ENCODE results near the gene RXRB. TPM values are rescaled to one million over a fixed set of nuclear protein-coding genes. Genes with fewer than 3 reads are reported as not detected.
A peak's percentile ranks its signal among the peaks of the same experiment; 100 is the strongest.

Gene RXRB
- polyA plus RNA-seq, 1 donor (not counting 4 experiments of a cell fraction or from before 2014, with no cell fraction given) = 23.2 TPM

DNA sequence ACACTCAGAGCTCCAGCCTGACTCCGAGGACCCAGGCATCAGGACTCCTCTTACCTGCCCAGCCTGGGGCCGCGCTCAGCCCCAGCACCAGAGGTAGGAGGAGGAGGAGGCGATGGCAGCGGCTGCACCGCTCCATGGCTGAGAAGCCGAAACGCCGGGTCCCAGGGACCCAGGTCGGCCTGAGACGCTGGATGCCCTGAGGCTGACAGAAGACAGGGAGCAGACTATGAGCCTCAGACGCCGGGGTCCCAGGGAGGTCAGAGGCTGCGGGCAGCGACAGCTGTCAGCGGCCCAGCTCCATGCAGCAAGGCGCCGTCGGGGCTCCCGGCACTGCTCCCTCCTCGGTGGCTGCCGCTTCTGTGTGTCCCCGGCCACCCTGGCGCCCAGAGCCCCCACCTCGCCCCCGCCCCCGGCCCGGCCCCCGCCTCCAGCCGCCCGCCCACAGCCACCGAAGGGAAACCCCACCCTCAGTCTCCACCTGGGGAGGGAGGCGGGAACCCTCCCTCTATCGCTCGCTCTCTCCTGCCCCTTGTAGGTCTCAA, 8.3 kb downstream of the RXRB start, which contains the start of gene COL11A2:
Gene COL11A2 (minus strand): TSS at position 363 of the 542 bp plus-strand sequence. CDS start 227 bp downstream, at position 136.
- dilution Hi-C loops (cut with MboI; ENCODE audit: extremely low pct_ligation_motif_present, low sequenced_read_pairs) = no loop called here
- no peak within 1 kb of the TSS for H3K9ac ChIP-seq (ENCODE audit: control insufficient read depth, extremely low read depth, insufficient read depth, low read length)
- no peaks in the 10 kb centered on the region for H3K4me1 ChIP-seq (ENCODE audit: control insufficient read depth, extremely low read depth, insufficient read depth, low read length)
- peaks cover 9 to 11% of the 10 kb centered on the region in 2 experiments for H3K36me3 ChIP-seq (ENCODE audit: control insufficient read depth in 2 of 2, extremely low read depth in 1 of 2, insufficient read depth in 2 of 2, low read length in 2 of 2)
- TF ChIP-seq, protein P1, sequence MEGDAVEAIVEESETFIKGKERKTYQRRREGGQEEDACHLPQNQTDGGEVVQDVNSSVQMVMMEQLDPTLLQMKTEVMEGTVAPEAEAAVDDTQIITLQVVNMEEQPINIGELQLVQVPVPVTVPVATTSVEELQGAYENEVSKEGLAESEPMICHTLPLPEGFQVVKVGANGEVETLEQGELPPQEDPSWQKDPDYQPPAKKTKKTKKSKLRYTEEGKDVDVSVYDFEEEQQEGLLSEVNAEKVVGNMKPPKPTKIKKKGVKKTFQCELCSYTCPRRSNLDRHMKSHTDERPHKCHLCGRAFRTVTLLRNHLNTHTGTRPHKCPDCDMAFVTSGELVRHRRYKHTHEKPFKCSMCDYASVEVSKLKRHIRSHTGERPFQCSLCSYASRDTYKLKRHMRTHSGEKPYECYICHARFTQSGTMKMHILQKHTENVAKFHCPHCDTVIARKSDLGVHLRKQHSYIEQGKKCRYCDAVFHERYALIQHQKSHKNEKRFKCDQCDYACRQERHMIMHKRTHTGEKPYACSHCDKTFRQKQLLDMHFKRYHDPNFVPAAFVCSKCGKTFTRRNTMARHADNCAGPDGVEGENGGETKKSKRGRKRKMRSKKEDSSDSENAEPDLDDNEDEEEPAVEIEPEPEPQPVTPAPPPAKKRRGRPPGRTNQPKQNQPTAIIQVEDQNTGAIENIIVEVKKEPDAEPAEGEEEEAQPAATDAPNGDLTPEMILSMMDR (optimal IDR thresholded peaks at IDR 0.05 in 1 of 3, IDR thresholded peaks at IDR 0.05 in 1 of 3, conservative IDR thresholded peaks at IDR 0.05 in 1 of 3; ENCODE audit: extremely low read depth in 1 of 3, insufficient read depth in 2 of 3, low read length in 3 of 3) = no peak
- peak; percentile 96 for TF ChIP-seq EZH2 (IDR thresholded peaks at IDR 0.05; ENCODE audit: low read length)
- H3K79me2 ChIP-seq (ENCODE audit: control insufficient read depth, insufficient read depth, low read length) = no peaks in the 10 kb centered on the region
- FAIRE-seq = no peak
- H2AFZ ChIP-seq (ENCODE audit: control insufficient read depth, low read length) = no peak within 1 kb of the TSS
- peak within 1 kb of the TSS in 1 of 3 experiments; percentile 19 for H3K4me3 ChIP-seq (ENCODE audit: control insufficient read depth in 2 of 3, extremely low read depth in 1 of 3, insufficient read depth in 2 of 3, low read depth in 1 of 3, low read length in 3 of 3)
- H3K27ac ChIP-seq (ENCODE audit: control insufficient read depth, insufficient read depth, low read length) = no peak within 1 kb of the TSS
- H3K9me3 ChIP-seq (ENCODE audit: control insufficient read depth, low read depth, low read length) = no peaks in the 10 kb centered on the region
- DNase-seq (ENCODE audit: low read depth, low spot score) = no peak
- H3K4me2 ChIP-seq (ENCODE audit: control insufficient read depth, extremely low read depth, insufficient read depth, low read depth, low read length) = peak within 1 kb of the TSS; percentile 35
- H4K20me1 ChIP-seq (ENCODE audit: control insufficient read depth, extremely low read depth, insufficient read depth, low read length) = peaks cover under 1% of the 10 kb centered on the region
- no peaks in the 10 kb centered on the region for H3K9me1 ChIP-seq (ENCODE audit: control insufficient read depth, extremely low read depth, insufficient read depth, low read length)
- H3K27me3 ChIP-seq (ENCODE audit: control insufficient read depth, extremely low read depth, insufficient read depth, low read length) = peaks cover 31% of the 10 kb centered on the region

- Histone ChIP-seq H3K79me2 (ENCODE audit: control insufficient read depth, insufficient read depth, low read length) (no peaks in the 10 kb centered on the region), H2AFZ (ENCODE audit: control insufficient read depth, low read length) (no peak overlapping the region), H3K27me3 (ENCODE audit: control insufficient read depth, extremely low read depth, insufficient read depth, low read length) (peaks cover 31% of the 10 kb centered on the region), H3K4me3 (ENCODE audit: control insufficient read depth in 2 of 3, extremely low read depth in 1 of 3, insufficient read depth in 2 of 3, low read depth in 1 of 3, low read length in 3 of 3) (no peak overlapping the region), H3K4me2 (ENCODE audit: control insufficient read depth, extremely low read depth, insufficient read depth, low read depth, low read length) (no peak overlapping the region), H3K4me1 (ENCODE audit: control insufficient read depth, extremely low read depth, insufficient read depth, low read length) (no peaks in the 10 kb centered on the region), H3K9me1 (ENCODE audit: control insufficient read depth, extremely low read depth, insufficient read depth, low read length) (no peaks in the 10 kb centered on the region), H3K9ac (ENCODE audit: control insufficient read depth, extremely low read depth, insufficient read depth, low read length) (no peak overlapping the region), H3K9me3 (ENCODE audit: control insufficient read depth, low read depth, low read length) (no peaks in the 10 kb centered on the region), H3K36me3 (ENCODE audit: control insufficient read depth in 2 of 2, extremely low read depth in 1 of 2, insufficient read depth in 2 of 2, low read length in 2 of 2) (peaks cover 7 to 8% of the 10 kb centered on the region in 2 experiments), H4K20me1 (ENCODE audit: control insufficient read depth, extremely low read depth, insufficient read depth, low read length) (no peaks in the 10 kb centered on the region), H3K27ac (ENCODE audit: control insufficient read depth, insufficient read depth, low read length) (no peak overlapping the region)
- FAIRE-seq (no peak), DNase-seq (ENCODE audit: low read depth, low spot score) (no peak)
- dilution Hi-C loops (cut with MboI; ENCODE audit: extremely low pct_ligation_motif_present, low sequenced_read_pairs) = no loop called here
- peak; percentile 72 for TF ChIP-seq EZH2 (IDR thresholded peaks at IDR 0.05; ENCODE audit: low read length)
- TF ChIP-seq, protein P1 (optimal IDR thresholded peaks at IDR 0.05 in 1 of 3, IDR thresholded peaks at IDR 0.05 in 1 of 3, conservative IDR thresholded peaks at IDR 0.05 in 1 of 3; ENCODE audit: extremely low read depth in 1 of 3, insufficient read depth in 2 of 3, low read length in 3 of 3) = no peak
These were observed 8.9 kb downstream of the RXRB start for GRCh38 chr6:33191383-33192104.

All from keratinocyte (primary cell).